Choroid plexus epithelial cell (primary cell): ENCODE data around the gene CMSS1.

Experiments used
- DNase-seq: peaks from one replicate; pipeline ENCODE4 v3.0.0-alpha.2; 2010; ENCODE audit warnings: low read depth
- H3K4me3 ChIP-seq: 2 replicates; pipeline ENCODE4 v1.5.1; 2011; ENCODE audit warnings: low read depth, mild to moderate bottlenecking, control low read depth, low read length, moderate library complexity
- CTCF ChIP-seq: conservative IDR thresholded peaks from 2 replicates; pipeline ENCODE4 v1.5.1; 2011; ENCODE audit warnings: low read depth, mild to moderate bottlenecking, control low read depth, inconsistent platforms, low read length, moderate library complexity

The CMSS1 gene

GRCh38 chr3:100105501-100105900, 287.8 kb downstream of the CMSS1 start:
- TF ChIP-seq CTCF: no peak
- peak; percentile 63 for DNase-seq
- H3K4me3 ChIP-seq: no peak overlapping the region

GRCh38 chr3:100106094-100106493, 288.4 kb downstream of the CMSS1 start:
- no peak for DNase-seq
- no peak for TF ChIP-seq CTCF
- no peak overlapping the region for H3K4me3 ChIP-seq

- H3K4me3 ChIP-seq: no peak overlapping the region
- peak; percentile 88 for DNase-seq
These were observed 289.0 kb downstream of the CMSS1 start for GRCh38 chr3:100106531-100107141.

GRCh38 chr3:100107221-100107814, 289.7 kb downstream of the CMSS1 start:
- no peak overlapping the region for H3K4me3 ChIP-seq
- DNase-seq: no peak
- no peak for TF ChIP-seq CTCF

More at GRCh38 chr3:100106531-100107141, 289.0 kb downstream of the CMSS1 start:
- TF ChIP-seq CTCF: no peak

- H3K4me3 ChIP-seq: no peak overlapping the region
- no peak for TF ChIP-seq CTCF
- DNase-seq: no peak
These were observed 290.9 kb downstream of the CMSS1 start for GRCh38 chr3:100108464-100109079.

GRCh38 chr3:100110162-100110561, 292.5 kb downstream of the CMSS1 start:
- no peak overlapping the region for H3K4me3 ChIP-seq
- DNase-seq: no peak
- TF ChIP-seq CTCF: no peak
